Measurements from ENCODE around the gene HOXB1. TPM values are rescaled to one million over a fixed set of nuclear protein-coding genes. Genes with fewer than 3 reads are reported as not detected.

HOXB1 gene
- total RNA-seq, 1 experiment from 2014 or later, result not detected

- DNase-seq (ENCODE audit: low read depth, low spot score), result no peak
- peak overlapping the region; percentile 69 to 81 for H3K4me3 ChIP-seq (ENCODE audit: low read depth in 2 of 2, low read length in 2 of 2)
These were observed 10.3 kb upstream of the HOXB1 start for GRCh38 chr17:48541036-48541576.

GRCh38 chr17:48540213-48540612 lies 9.4 kb upstream of the HOXB1 start:
- Histone ChIP-seq H3K4me1 (ENCODE audit: control insufficient read depth, insufficient read depth, low read length) (peaks cover 29% of the 10 kb centered on the region), H3K9me3 (ENCODE audit: control insufficient read depth, insufficient read depth, low read depth, low read length) (no peaks in the 10 kb centered on the region), H3K4me3 (ENCODE audit: low read depth in 2 of 2, low read length in 2 of 2) (no peak overlapping the region; a peak in 1 of 4 replicates), H3K36me3 (ENCODE audit: control insufficient read depth, insufficient read depth, low read length) (peaks cover 6% of the 10 kb centered on the region; the same call in 1 of the 2 replicates), H3K27me3 (ENCODE audit: control insufficient read depth, insufficient read depth, low read length) (no peaks in the 10 kb centered on the region), H3K27ac (ENCODE audit: low read length) (peak overlapping the region; percentile 98)
- BruUV-seq (replicated peaks), result no TSS peak
- ChIA-PET POLR2A (no interaction called here), CTCF (interaction anchor here (0.6 to 0.8 kb wide), 3 partner anchors 17 to 87 kb away, joined by 3 to 11 read pairs (median 3); no protein-coding TSS in a partner anchor)
- DNase-seq (ENCODE audit: low read depth, low spot score) (no peak), ATAC-seq (no peak)
- intact Hi-C loops (cut with micrococcal nuclease; ENCODE audit: unreplicated experiment) (loop anchor here (5.0 kb wide), 1 partner anchor 48 kb away; no protein-coding TSS in a partner anchor), in situ Hi-C loops (cut with HindIII; ENCODE audit: low pct_unique_long_range_greater_than_20kb, low sequenced_read_pairs) (no loop called here)
- TF ChIP-seq POLR2AphosphoS5 (IDR thresholded peaks at IDR 0.05; ENCODE audit: low read depth, low read length), result peak; percentile 67
- TF ChIP-seq TCF7L2 (IDR thresholded peaks at IDR 0.05; ENCODE audit: low read depth, low read length), result no peak

More at GRCh38 chr17:48541036-48541576, 10.3 kb upstream of the HOXB1 start:
- peak; percentile 5; the same call in 1 of the 2 replicates for ATAC-seq
- BruUV-seq (replicated peaks), result no TSS peak
- Histone ChIP-seq H3K27ac (ENCODE audit: low read length) (peak overlapping the region; percentile 98), H3K9me3 (ENCODE audit: control insufficient read depth, insufficient read depth, low read depth, low read length) (no peaks in the 10 kb centered on the region), H3K36me3 (ENCODE audit: control insufficient read depth, insufficient read depth, low read length) (peaks cover 6% of the 10 kb centered on the region; the same call in 1 of the 2 replicates), H3K27me3 (ENCODE audit: control insufficient read depth, insufficient read depth, low read length) (no peaks in the 10 kb centered on the region), H3K4me1 (ENCODE audit: control insufficient read depth, insufficient read depth, low read length) (peaks cover 38% of the 10 kb centered on the region)
- TF ChIP-seq POLR2AphosphoS5 (IDR thresholded peaks at IDR 0.05; ENCODE audit: low read depth, low read length), result no peak; the same call in 1 of the 2 replicates
- no peak for TF ChIP-seq REST (IDR thresholded peaks at IDR 0.05; ENCODE audit: insufficient read depth in 1 of 2, low read depth in 2 of 2, low read length in 1 of 2)
- no peak for TF ChIP-seq TCF7L2 (IDR thresholded peaks at IDR 0.05; ENCODE audit: low read depth, low read length)
- no peak for TF ChIP-seq SIN3A (IDR thresholded peaks at IDR 0.05; ENCODE audit: borderline replicate concordance, insufficient read depth, low read depth, low read length)
- TF ChIP-seq CTCF (IDR thresholded peaks at IDR 0.05), result no peak
- CTCF ChIA-PET, result interaction anchor here (0.6 to 1.0 kb wide), 2 partner anchors 50 to 406 kb away, joined by 3 to 4 read pairs; no protein-coding TSS in a partner anchor
- in situ Hi-C loops (cut with HindIII; ENCODE audit: low pct_unique_long_range_greater_than_20kb, low sequenced_read_pairs), result no loop called here
- POLR2A ChIA-PET, result interaction anchor here (0.5 to 1.1 kb wide), 8 partner anchors 9 to 522 kb away, joined by 3 to 7 read pairs (median 4); no protein-coding TSS in a partner anchor
- intact Hi-C loops (cut with micrococcal nuclease; ENCODE audit: unreplicated experiment), result loop anchor here (5.0 kb wide), 1 partner anchor 49 kb away; no protein-coding TSS in a partner anchor

GRCh38 chr17:48539177-48539576 lies 8.4 kb upstream of the HOXB1 start:
- H3K4me3 ChIP-seq (ENCODE audit: low read depth in 2 of 2, low read length in 2 of 2), result no peak overlapping the region
- DNase-seq (ENCODE audit: low read depth, low spot score) (no peak), ATAC-seq (no peak)
- ChIA-PET CTCF (interaction anchor here (0.6 kb wide), 1 partner anchor 49 kb away, joined by 3 read pairs; no protein-coding TSS in a partner anchor), POLR2A (no interaction called here)
- H3K9me3 ChIP-seq (ENCODE audit: control insufficient read depth, insufficient read depth, low read depth, low read length), result no peaks in the 10 kb centered on the region
- in situ Hi-C loops (cut with HindIII; ENCODE audit: low pct_unique_long_range_greater_than_20kb, low sequenced_read_pairs), result no loop called here
- BruUV-seq (replicated peaks), result no TSS peak
- H3K36me3 ChIP-seq (ENCODE audit: control insufficient read depth, insufficient read depth, low read length), result peaks cover 6% of the 10 kb centered on the region; the same call in 1 of the 2 replicates
- no peaks in the 10 kb centered on the region for H3K27me3 ChIP-seq (ENCODE audit: control insufficient read depth, insufficient read depth, low read length)
- intact Hi-C loops (cut with micrococcal nuclease; ENCODE audit: unreplicated experiment), result no loop called here
- no peak for TF ChIP-seq CTCF (IDR thresholded peaks at IDR 0.05)
- TF ChIP-seq REST (IDR thresholded peaks at IDR 0.05; ENCODE audit: insufficient read depth in 1 of 2, low read depth in 2 of 2, low read length in 1 of 2), result no peak
- no peak for TF ChIP-seq SIN3A (IDR thresholded peaks at IDR 0.05; ENCODE audit: borderline replicate concordance, insufficient read depth, low read depth, low read length)
- H3K4me1 ChIP-seq (ENCODE audit: control insufficient read depth, insufficient read depth, low read length), result peaks cover 25% of the 10 kb centered on the region
- H3K27ac ChIP-seq (ENCODE audit: low read length), result peak overlapping the region; percentile 98
